ENCODE results near the gene NOG.
A peak's percentile ranks its signal among the peaks of the same experiment; 100 is the strongest.

The NOG gene

GRCh38 chr17:56592487-56593085 is 913 bp upstream of the NOG start:
- peak; percentile 85 for DNase-seq

GRCh38 chr17:56593086-56593645 is 333 bp upstream of the NOG start:
- H3K27ac Mint-ChIP-seq, result no peak overlapping the region
- DNase-seq, result peak; percentile 68
- no peaks in the 10 kb centered on the region for H3K36me3 Mint-ChIP-seq (ENCODE audit: low read depth)
- H3K9me3 Mint-ChIP-seq, result no peaks in the 10 kb centered on the region
- H3K4me1 Mint-ChIP-seq (ENCODE audit: low read depth), result peaks cover 31% of the 10 kb centered on the region
- H3K27me3 Mint-ChIP-seq, result peaks cover 65% of the 10 kb centered on the region
- peak overlapping the region; percentile 70 for H3K4me3 Mint-ChIP-seq

More at GRCh38 chr17:56592487-56593085, 913 bp upstream of the NOG start:
- Mint-ChIP-seq H3K4me1 (ENCODE audit: low read depth) (peaks cover 25% of the 10 kb centered on the region), H3K9me3 (no peaks in the 10 kb centered on the region), H3K4me3 (peak overlapping the region; percentile 70), H3K36me3 (ENCODE audit: low read depth) (no peaks in the 10 kb centered on the region), H3K27me3 (peaks cover 62% of the 10 kb centered on the region), H3K27ac (no peak overlapping the region)

- H3K4me1 Mint-ChIP-seq (ENCODE audit: low read depth), result peaks cover 42% of the 10 kb centered on the region
- peaks cover 66% of the 10 kb centered on the region for H3K27me3 Mint-ChIP-seq
- H3K4me3 Mint-ChIP-seq, result peak overlapping the region; percentile 67
- H3K36me3 Mint-ChIP-seq (ENCODE audit: low read depth), result no peaks in the 10 kb centered on the region
- H3K27ac Mint-ChIP-seq, result no peak overlapping the region
- H3K9me3 Mint-ChIP-seq, result no peaks in the 10 kb centered on the region
- peak; percentile 67 for DNase-seq
These were observed 1.0 kb downstream of the NOG start for GRCh38 chr17:56594320-56595107.

- Mint-ChIP-seq H3K27me3 (peaks cover 65% of the 10 kb centered on the region), H3K4me1 (ENCODE audit: low read depth) (peaks cover 45% of the 10 kb centered on the region), H3K36me3 (ENCODE audit: low read depth) (no peaks in the 10 kb centered on the region), H3K9me3 (no peaks in the 10 kb centered on the region), H3K4me3 (peak overlapping the region; percentile 67), H3K27ac (no peak overlapping the region)
- DNase-seq, result no peak
These were observed 1.6 kb downstream of the NOG start for GRCh38 chr17:56595108-56595418.

GRCh38 chr17:56595831-56596690 is 2.6 kb downstream of the NOG start:
- Mint-ChIP-seq H3K27me3 (peaks cover 57% of the 10 kb centered on the region), H3K9me3 (no peaks in the 10 kb centered on the region), H3K36me3 (ENCODE audit: low read depth) (no peaks in the 10 kb centered on the region), H3K27ac (peak overlapping the region; percentile 88), H3K4me3 (peak overlapping the region; percentile 68), H3K4me1 (ENCODE audit: low read depth) (peaks cover 52% of the 10 kb centered on the region)
- peak; percentile 51 for DNase-seq

GRCh38 chr17:56596691-56597494 is 3.4 kb downstream of the NOG start:
- H3K27me3 Mint-ChIP-seq, result peaks cover 51% of the 10 kb centered on the region
- peaks cover 59% of the 10 kb centered on the region for H3K4me1 Mint-ChIP-seq (ENCODE audit: low read depth)

GRCh38 chr17:56597495-56597990 is 4.0 kb downstream of the NOG start:
- Mint-ChIP-seq H3K4me1 (ENCODE audit: low read depth) (peaks cover 63% of the 10 kb centered on the region), H3K27me3 (peaks cover 44% of the 10 kb centered on the region), H3K27ac (peak overlapping the region; percentile 66)

More at GRCh38 chr17:56596691-56597494, 3.4 kb downstream of the NOG start:
- no peaks in the 10 kb centered on the region for H3K9me3 Mint-ChIP-seq
- H3K4me3 Mint-ChIP-seq, result peak overlapping the region; percentile 73
- H3K27ac Mint-ChIP-seq, result peak overlapping the region; percentile 88
- peak; percentile 46 for DNase-seq
- H3K36me3 Mint-ChIP-seq (ENCODE audit: low read depth), result no peaks in the 10 kb centered on the region

GRCh38 chr17:56598466-56598865 is 5.0 kb downstream of the NOG start:
- H3K4me1 Mint-ChIP-seq (ENCODE audit: low read depth), result peaks cover 72% of the 10 kb centered on the region
- no peaks in the 10 kb centered on the region for H3K9me3 Mint-ChIP-seq
- H3K4me3 Mint-ChIP-seq, result no peak overlapping the region
- peaks cover 41% of the 10 kb centered on the region for H3K27me3 Mint-ChIP-seq
- H3K36me3 Mint-ChIP-seq (ENCODE audit: low read depth), result no peaks in the 10 kb centered on the region
- no peak for DNase-seq
- H3K27ac Mint-ChIP-seq, result peak overlapping the region; percentile 59

More at GRCh38 chr17:56597495-56597990, 4.0 kb downstream of the NOG start:
- peak; percentile 32 for DNase-seq
- H3K4me3 Mint-ChIP-seq, result peak overlapping the region; percentile 73
- H3K9me3 Mint-ChIP-seq, result no peaks in the 10 kb centered on the region
- H3K36me3 Mint-ChIP-seq (ENCODE audit: low read depth), result no peaks in the 10 kb centered on the region

- peaks cover 41% of the 10 kb centered on the region for H3K27me3 Mint-ChIP-seq
- H3K4me3 Mint-ChIP-seq, result no peak overlapping the region
- DNase-seq, result no peak
- no peak overlapping the region for H3K27ac Mint-ChIP-seq
- no peaks in the 10 kb centered on the region for H3K9me3 Mint-ChIP-seq
- H3K36me3 Mint-ChIP-seq (ENCODE audit: low read depth), result no peaks in the 10 kb centered on the region
- peaks cover 77% of the 10 kb centered on the region for H3K4me1 Mint-ChIP-seq (ENCODE audit: low read depth)
These were observed 5.6 kb downstream of the NOG start for GRCh38 chr17:56599088-56599487.

GRCh38 chr17:56599566-56599965 is 6.1 kb downstream of the NOG start:
- H3K27me3 Mint-ChIP-seq, result peaks cover 40% of the 10 kb centered on the region
- no peaks in the 10 kb centered on the region for H3K9me3 Mint-ChIP-seq
- DNase-seq, result no peak
- no peak overlapping the region for H3K4me3 Mint-ChIP-seq
- peaks cover 79% of the 10 kb centered on the region for H3K4me1 Mint-ChIP-seq (ENCODE audit: low read depth)
- H3K27ac Mint-ChIP-seq, result no peak overlapping the region
- H3K36me3 Mint-ChIP-seq (ENCODE audit: low read depth), result no peaks in the 10 kb centered on the region

- Mint-ChIP-seq H3K27me3 (peaks cover 33% of the 10 kb centered on the region), H3K36me3 (ENCODE audit: low read depth) (no peaks in the 10 kb centered on the region), H3K9me3 (no peaks in the 10 kb centered on the region), H3K4me3 (no peak overlapping the region), H3K4me1 (ENCODE audit: low read depth) (peaks cover 73% of the 10 kb centered on the region), H3K27ac (no peak overlapping the region)
- DNase-seq, result no peak
These were observed 6.8 kb downstream of the NOG start for GRCh38 chr17:56600256-56600655.

- Mint-ChIP-seq H3K27me3 (peaks cover 23% of the 10 kb centered on the region), H3K4me1 (ENCODE audit: low read depth) (peaks cover 66% of the 10 kb centered on the region), H3K36me3 (ENCODE audit: low read depth) (no peaks in the 10 kb centered on the region), H3K4me3 (no peak overlapping the region), H3K9me3 (no peaks in the 10 kb centered on the region), H3K27ac (no peak overlapping the region)
- no peak for DNase-seq
These were observed 8.1 kb downstream of the NOG start for GRCh38 chr17:56601591-56601990.

- Mint-ChIP-seq H3K4me3 (no peak overlapping the region), H3K27me3 (peaks cover 16% of the 10 kb centered on the region), H3K4me1 (ENCODE audit: low read depth) (peaks cover 59% of the 10 kb centered on the region), H3K36me3 (ENCODE audit: low read depth) (no peaks in the 10 kb centered on the region), H3K9me3 (no peaks in the 10 kb centered on the region), H3K27ac (peak overlapping the region; percentile 63)
- DNase-seq, result no peak
These were observed 9.0 kb downstream of the NOG start for GRCh38 chr17:56602292-56603130.

Measured in activated T-cell treated with anti-CD3 and anti-CD28 coated beads, Interleukin-2, amount 50 U/mL, for 24 hours (primary cell).